Head of caudate nucleus (tissue), 42 donors: ENCODE data around the gene OCSTAMP.

Experiments used
- DNase-seq, 42 donors: peaks; one replicate each; pipeline versions ENCODE4 v3.0.0 to v3.0.0-alpha.2; 2020 to 2021; ENCODE audit warnings: mixed read lengths in 7 of 42
- intact Hi-C: fragments of 100-400 bp; cut with DNase I; formaldehyde crosslinking; loops from one replicate; pipeline ENCODE4 v1.15.0; 2022

The OCSTAMP gene

GRCh38 chr20:46575394-46575793 lies 24.9 kb upstream of the OCSTAMP start:
- intact Hi-C loops = no loop called here
- no peak for DNase-seq

- intact Hi-C loops = loop anchor here (5.0 kb wide), 1 partner anchor 63 kb away; no protein-coding TSS in a partner anchor
- DNase-seq = peak in 9 of 42 donors; percentile 16 to 70 (median 41)
Measured at GRCh38 chr20:46573788-46574584, 23.5 kb upstream of the OCSTAMP start.

GRCh38 chr20:46573234-46573633 lies 22.8 kb upstream of the OCSTAMP start:
- intact Hi-C loops = loop anchor here (5.0 kb wide), 1 partner anchor 64 kb away; no protein-coding TSS in a partner anchor
- no peak for DNase-seq

- intact Hi-C loops = loop anchor here (5.0 kb wide), 1 partner anchor 65 kb away; no protein-coding TSS in a partner anchor
Measured at GRCh38 chr20:46572790-46573189, 22.3 kb upstream of the OCSTAMP start.

GRCh38 chr20:46572153-46572552 lies 21.7 kb upstream of the OCSTAMP start:
- intact Hi-C loops = loop anchor here (5.0 kb wide), 1 partner anchor 65 kb away; no protein-coding TSS in a partner anchor
- peak; percentile 83 to 98 (median 95) for DNase-seq

More at GRCh38 chr20:46572790-46573189, 22.3 kb upstream of the OCSTAMP start:
- no peak for DNase-seq

- intact Hi-C loops = loop anchor here (5.0 kb wide), 1 partner anchor 66 kb away; no protein-coding TSS in a partner anchor
Measured at GRCh38 chr20:46571418-46571817, 21.0 kb upstream of the OCSTAMP start.

GRCh38 chr20:46570956-46571355 lies 20.5 kb upstream of the OCSTAMP start:
- intact Hi-C loops = loop anchor here (5.0 kb wide), 1 partner anchor 66 kb away; no protein-coding TSS in a partner anchor
- no peak for DNase-seq

More at GRCh38 chr20:46571418-46571817, 21.0 kb upstream of the OCSTAMP start:
- no peak for DNase-seq

- intact Hi-C loops = loop anchor here (5.0 kb wide), 1 partner anchor 67 kb away; no protein-coding TSS in a partner anchor
- no peak for DNase-seq
Measured at GRCh38 chr20:46569961-46570360, 19.5 kb upstream of the OCSTAMP start.

- intact Hi-C loops = no loop called here
- peak; percentile 84 to 98 (median 95) for DNase-seq
Measured at GRCh38 chr20:46568570-46569129, 18.2 kb upstream of the OCSTAMP start.

- DNase-seq = peak in 1 of 42 donors; percentile 16
- intact Hi-C loops = no loop called here
Measured at GRCh38 chr20:46566125-46566524, 15.7 kb upstream of the OCSTAMP start.

- intact Hi-C loops = loop anchor here (5.0 kb wide), 1 partner anchor 118 kb away; no protein-coding TSS in a partner anchor
- DNase-seq = no peak
Measured at GRCh38 chr20:46564241-46564957, 13.9 kb upstream of the OCSTAMP start.

GRCh38 chr20:46563860-46564221 lies 13.4 kb upstream of the OCSTAMP start:
- DNase-seq = no peak
- intact Hi-C loops = loop anchor here (5.0 kb wide), 1 partner anchor 118 kb away; no protein-coding TSS in a partner anchor

- intact Hi-C loops = loop anchor here (5.0 kb wide), 1 partner anchor 119 kb away; no protein-coding TSS in a partner anchor
- peak in 33 of 42 donors; percentile 12 to 79 (median 45) for DNase-seq
Measured at GRCh38 chr20:46563170-46563859, 12.9 kb upstream of the OCSTAMP start.

GRCh38 chr20:46562373-46563169 lies 12.1 kb upstream of the OCSTAMP start:
- peak; percentile 63 to 96 (median 86) for DNase-seq
- intact Hi-C loops = loop anchor here (5.0 kb wide), 1 partner anchor 120 kb away; no protein-coding TSS in a partner anchor

GRCh38 chr20:46562009-46562372 lies 11.5 kb upstream of the OCSTAMP start:
- intact Hi-C loops = loop anchor here (5.0 kb wide), 1 partner anchor 120 kb away; no protein-coding TSS in a partner anchor
- DNase-seq = peak in 2 of 42 donors; percentile 20 to 25

- DNase-seq = peak in 26 of 42 donors; percentile 17 to 81 (median 47)
- intact Hi-C loops = loop anchor here (5.0 kb wide), 1 partner anchor 122 kb away; no protein-coding TSS in a partner anchor
Measured at GRCh38 chr20:46559685-46560440, 9.4 kb upstream of the OCSTAMP start.

- intact Hi-C loops = no loop called here
- DNase-seq = no peak
Measured at GRCh38 chr20:46559001-46559400, 8.5 kb upstream of the OCSTAMP start.
